Activated CD8-positive, alpha-beta memory T cell treated with anti-CD3 and anti-CD28 coated beads for 48 hours (primary cell): ENCODE measurements around the gene SGMS2.
"Not testable (repeated sequence)": the region's sequence is repeated elsewhere in the genome, so short reads cannot be mapped to it uniquely, and the experiment has no call there.

ENCODE experiments used
- DNase-seq, 3 experiments: peaks; one replicate each; pipeline ENCODE4 v3.0.0-alpha.2; 2020; ENCODE audit warnings: low read depth in 2 of 3, low spot score in 2 of 3

The SGMS2 gene

GRCh38 chr4:107906458-107907100, 81.8 kb downstream of the SGMS2 start:
- no peak for DNase-seq

DNA sequence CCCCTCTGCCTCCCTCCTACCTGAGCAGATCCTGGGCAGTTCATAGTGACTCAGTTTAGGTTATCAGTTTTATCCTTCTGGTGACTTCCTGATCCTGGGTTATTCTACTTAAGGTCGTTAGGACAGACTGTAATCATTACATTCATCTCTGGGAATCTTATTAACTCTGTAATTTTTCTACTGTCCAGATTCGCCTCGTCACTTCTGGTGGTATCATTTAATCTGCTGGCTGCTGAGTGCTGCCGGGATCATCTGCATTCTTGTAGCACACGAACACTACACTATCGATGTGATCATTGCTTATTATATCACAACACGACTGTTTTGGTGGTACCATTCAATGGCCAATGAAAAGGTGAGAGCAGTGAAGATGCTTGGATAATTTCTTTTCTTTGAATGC, 83.6 kb downstream of the SGMS2 start:
- no peak for DNase-seq

DNA sequence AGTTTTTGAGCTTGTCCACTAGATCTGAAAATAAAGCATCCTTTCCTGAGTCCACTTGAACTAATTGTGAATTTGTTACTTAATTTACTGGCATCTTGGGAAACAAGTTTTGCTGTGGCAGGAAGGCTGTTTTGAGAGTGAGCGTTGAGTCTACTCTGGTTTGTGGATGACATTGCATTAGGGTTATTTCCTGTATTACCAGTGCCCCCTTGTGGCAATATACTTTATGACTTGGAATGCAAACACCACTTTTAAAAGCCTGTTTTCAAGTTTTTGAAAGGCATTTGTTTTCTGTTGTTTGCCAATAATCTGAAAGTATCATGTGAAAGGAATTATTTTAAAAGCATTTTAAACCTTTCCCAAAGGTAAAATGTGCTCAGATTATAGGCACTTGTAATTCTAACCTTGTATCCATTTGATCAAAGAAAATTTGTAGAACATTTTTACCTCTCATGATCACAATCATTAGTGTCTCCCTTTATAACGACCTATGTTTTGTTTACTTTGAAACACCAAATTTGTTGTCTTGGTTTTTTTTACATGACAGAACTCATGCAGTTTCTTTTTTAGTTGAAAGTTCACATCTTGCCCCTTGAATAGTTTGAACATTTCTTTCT, 88.7 kb downstream of the SGMS2 start:
- peak in 1 of 3 experiments; percentile 12 for DNase-seq

- DNase-seq: no peak
These were observed 90.5 kb downstream of the SGMS2 start for GRCh38 chr4:107915220-107915619.

DNA sequence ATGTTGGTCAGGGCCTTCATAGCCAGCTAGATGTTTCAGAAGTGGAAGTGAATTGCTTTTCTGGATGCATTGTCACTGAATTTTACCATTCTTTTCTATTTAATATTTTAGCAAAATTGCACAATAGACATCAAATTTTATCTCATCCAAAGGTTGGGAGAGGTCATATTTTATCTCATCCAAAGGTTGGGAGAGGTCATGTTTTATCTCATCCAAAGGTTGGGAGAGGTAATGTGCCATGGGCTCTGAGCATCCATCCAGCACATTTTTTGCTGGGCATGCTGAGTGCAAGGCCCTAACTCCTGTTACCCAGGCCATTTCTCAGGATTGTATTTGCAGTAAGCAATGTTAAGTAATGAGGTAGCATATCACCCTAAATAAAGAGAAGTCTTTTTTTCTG, 91.9 kb downstream of the SGMS2 start:
- no peak for DNase-seq

GRCh38 chr4:107917500-107917899, 92.8 kb downstream of the SGMS2 start:
- DNase-seq: no peak

DNA sequence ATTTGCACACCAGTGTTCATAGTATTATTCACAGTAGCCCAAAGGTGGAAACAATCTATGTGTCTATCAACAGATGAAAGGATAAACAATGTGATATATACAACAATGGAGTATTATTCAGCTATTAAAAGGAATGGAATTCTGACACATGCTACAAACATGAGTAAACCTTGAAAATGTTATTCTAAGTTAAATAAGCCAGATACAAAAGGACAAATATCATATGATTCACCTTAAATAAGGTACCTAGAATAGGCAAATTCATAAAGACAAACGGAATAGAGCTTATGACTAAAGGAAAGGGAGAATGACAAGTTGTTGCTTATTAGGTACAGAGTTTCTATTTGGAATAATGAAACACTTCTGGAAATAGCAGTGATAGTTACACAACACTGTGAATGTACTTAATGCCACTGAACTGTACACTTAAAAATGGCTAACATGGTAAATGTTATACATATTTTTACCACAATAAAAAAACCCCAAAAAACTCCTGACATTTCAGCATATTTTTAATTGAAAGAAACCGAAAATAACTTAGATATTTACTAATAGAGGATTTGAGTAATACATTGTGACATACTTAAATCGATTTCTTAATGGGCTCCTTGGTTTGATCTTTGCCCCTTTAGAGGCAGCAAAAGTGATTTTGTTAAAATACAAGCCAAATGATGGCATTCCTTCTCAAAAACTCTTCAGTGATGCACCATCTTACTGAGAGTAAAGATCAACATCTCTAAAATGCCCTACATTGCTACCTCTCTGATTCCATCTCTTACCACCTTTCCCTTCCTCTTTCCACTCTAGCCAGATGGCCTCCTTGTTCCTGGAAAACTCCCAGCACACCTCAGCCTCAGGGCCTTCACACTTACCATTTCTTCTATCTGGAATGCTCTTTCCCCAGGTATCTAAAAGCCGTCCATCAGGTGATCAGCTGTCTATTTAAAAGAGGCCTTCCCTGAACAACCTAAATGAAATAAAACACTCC, 98.0 kb downstream of the SGMS2 start:
- no peak for DNase-seq

- not testable (repeated sequence) for DNase-seq
These were observed 101.0 kb downstream of the SGMS2 start for GRCh38 chr4:107925713-107926112.

GRCh38 chr4:107926875-107927274, 102.1 kb downstream of the SGMS2 start:
- not testable (repeated sequence) for DNase-seq

DNA sequence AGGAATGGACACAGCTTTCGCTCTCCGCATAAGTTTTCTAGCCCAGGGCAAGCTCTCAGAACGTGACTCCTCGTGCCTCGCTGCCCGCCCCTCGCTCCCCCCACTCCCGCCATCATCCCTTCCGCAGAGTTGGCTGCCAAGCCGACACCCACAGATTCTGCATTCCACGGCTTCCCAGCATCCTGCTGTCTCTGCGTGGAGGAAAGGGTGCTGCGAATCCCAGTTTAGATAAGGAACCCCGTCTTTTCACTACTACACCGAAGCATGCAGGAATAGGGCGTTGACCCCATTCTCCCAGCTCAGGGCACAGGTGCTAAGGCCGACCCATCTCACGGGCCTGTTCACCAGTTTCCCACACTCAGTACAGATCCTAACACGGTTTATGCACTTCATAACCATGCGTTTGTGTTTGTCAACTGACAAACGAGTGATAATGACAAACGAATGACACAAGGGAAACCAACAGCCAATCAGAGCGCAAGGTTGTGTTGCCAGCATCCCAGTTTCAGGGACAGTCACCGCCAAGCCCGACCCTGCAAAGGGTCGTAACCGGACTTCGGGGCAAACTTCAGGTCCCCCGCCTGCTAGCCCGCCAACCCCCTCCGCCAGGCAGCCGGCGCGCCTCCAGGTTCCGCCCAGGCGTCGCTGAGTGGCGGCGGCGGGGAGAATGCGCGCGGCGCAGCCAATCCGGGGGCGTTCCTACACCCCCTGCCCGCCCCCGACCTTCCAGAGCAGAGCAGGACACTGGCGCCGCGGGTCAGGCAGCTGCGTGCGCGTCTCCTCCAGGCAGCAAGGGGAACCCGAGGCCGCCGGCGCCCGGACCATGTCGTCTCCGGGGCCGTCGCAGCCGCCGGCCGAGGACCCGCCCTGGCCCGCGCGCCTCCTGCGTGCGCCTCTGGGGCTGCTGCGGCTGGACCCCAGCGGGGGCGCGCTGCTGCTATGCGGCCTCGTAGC, 106.4 kb downstream of the SGMS2 start, which contains the start of gene CYP2U1:
CYP2U1 (plus strand) TSS at position 729 of the 954 bp plus-strand sequence; CDS start at position 824, 95 bp downstream.
- DNase-seq: peak; percentile 43 to 51 (median 47)

GRCh38 chr4:107931775-107932321, 107.1 kb downstream of the SGMS2 start:
- DNase-seq: peak; percentile 2 to 8 (median 4)

- no peak for DNase-seq
These were observed 110.5 kb downstream of the SGMS2 start for GRCh38 chr4:107935246-107935645.

GRCh38 chr4:107937040-107937439, 112.3 kb downstream of the SGMS2 start:
- DNase-seq: no peak

DNA sequence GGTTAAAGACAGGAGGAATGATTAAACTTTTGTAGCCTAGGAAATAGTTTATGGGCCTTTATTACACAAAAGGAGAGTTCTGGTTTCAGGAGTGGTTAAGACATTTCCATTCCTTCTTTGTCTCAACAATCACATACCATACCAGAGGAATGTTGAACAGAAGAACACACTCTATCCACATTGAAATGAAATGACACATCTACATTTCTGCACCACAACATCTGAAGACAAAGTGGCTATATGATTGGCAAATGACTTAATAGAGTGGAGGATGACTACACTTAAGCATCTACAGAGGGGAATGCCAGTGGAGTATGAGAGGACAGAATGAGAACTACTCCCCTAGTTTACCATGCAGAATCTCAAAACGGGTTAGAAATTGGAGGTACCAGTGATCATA, 114.6 kb downstream of the SGMS2 start:
- DNase-seq: no peak

DNA sequence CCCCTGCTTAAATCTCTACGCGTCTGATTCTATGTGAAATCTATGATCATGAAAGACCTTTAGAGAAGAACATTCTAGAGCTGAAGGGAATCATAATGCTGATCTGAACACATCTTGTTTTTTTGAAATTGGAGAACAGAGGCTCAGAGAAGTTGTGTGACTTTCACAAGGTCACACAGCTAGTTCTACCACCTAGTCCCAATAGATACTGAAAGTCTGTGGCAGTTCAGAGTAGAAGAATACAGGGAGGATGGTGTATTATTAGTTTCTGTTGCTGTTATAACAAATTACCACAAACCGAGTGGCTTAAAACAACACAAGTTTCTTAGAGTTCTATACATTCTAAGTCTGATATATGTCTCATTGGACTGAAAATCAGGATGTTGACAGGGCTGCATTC, 121.1 kb downstream of the SGMS2 start:
- DNase-seq: no peak

GRCh38 chr4:107950746-107951540, 126.2 kb downstream of the SGMS2 start:
- no peak for DNase-seq

DNA sequence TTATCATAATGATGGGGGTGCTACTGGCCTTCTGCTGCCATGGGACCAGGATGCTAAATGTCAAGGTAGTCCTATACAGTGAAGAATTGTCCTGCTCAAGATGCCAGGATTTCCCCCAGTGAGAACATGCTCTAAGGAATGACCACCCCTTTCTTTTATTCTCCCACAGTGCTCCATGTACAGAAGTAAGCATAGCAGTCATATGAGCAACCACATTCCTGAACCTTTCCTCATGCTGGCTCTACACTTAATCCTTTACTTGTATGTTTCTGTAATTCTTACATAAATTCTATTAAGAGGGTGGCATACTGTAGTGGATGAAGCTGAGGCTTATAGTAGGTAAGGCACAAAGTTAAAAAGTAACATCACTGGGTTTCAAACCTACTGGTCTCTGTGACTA, 126.8 kb downstream of the SGMS2 start:
- DNase-seq: no peak

DNA sequence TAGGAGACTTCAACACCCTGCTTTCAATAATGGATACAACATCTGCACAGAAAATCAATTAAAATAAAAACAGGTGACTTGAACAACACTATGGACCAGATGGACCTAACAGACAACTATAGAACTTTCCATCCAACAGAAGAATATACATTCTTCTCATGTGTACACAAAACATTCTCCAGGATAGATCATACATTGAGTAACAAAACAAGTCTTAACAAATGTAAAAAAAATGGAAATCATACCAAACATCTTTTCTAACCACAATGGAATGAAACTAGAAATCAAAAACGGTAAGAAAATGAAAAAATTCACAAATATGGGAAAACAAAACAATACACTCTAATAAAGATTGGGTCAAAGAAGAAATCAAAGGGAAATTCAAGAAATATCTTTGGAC, 131.3 kb downstream of the SGMS2 start:
- DNase-seq: no peak
